GM19193 (cell line): Measurements from ENCODE around the gene RPTN.

ENCODE experiments used
- POLR2A ChIP-seq: IDR thresholded peaks from 4 replicates; pipeline ENCODE4 v1.6.1; 2011; ENCODE audit not compliant: insufficient read depth, insufficient read length; ENCODE audit errors: extremely low read depth

Gene RPTN, protein sequence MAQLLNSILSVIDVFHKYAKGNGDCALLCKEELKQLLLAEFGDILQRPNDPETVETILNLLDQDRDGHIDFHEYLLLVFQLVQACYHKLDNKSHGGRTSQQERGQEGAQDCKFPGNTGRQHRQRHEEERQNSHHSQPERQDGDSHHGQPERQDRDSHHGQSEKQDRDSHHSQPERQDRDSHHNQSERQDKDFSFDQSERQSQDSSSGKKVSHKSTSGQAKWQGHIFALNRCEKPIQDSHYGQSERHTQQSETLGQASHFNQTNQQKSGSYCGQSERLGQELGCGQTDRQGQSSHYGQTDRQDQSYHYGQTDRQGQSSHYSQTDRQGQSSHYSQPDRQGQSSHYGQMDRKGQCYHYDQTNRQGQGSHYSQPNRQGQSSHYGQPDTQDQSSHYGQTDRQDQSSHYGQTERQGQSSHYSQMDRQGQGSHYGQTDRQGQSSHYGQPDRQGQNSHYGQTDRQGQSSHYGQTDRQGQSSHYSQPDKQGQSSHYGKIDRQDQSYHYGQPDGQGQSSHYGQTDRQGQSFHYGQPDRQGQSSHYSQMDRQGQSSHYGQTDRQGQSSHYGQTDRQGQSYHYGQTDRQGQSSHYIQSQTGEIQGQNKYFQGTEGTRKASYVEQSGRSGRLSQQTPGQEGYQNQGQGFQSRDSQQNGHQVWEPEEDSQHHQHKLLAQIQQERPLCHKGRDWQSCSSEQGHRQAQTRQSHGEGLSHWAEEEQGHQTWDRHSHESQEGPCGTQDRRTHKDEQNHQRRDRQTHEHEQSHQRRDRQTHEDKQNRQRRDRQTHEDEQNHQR

DNA sequence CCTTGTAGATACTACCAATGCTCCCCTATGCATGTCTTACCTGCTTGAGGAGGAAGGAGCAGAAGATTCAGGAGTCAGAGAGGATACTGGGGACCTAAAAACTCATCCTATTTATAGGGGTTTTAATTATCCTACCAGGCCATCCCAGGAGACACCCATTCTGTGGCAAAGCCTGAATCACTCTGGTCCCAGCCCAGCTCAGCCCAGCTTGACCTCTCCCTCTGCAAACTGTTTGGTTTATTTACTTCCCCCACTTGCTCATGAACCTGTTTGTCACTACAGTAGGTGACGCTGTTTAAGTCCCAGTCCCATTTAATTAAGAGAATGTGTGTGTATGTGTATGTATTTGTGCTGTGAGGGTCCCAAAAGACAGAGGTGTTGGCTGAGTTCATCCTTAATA is at the start of gene RPTN:
Gene RPTN, minus strand, starts transcription at position 85 of the 400 bp plus-strand sequence. CDS start 1,339 bp downstream, outside the sequence.
- no peak for TF ChIP-seq POLR2A

DNA sequence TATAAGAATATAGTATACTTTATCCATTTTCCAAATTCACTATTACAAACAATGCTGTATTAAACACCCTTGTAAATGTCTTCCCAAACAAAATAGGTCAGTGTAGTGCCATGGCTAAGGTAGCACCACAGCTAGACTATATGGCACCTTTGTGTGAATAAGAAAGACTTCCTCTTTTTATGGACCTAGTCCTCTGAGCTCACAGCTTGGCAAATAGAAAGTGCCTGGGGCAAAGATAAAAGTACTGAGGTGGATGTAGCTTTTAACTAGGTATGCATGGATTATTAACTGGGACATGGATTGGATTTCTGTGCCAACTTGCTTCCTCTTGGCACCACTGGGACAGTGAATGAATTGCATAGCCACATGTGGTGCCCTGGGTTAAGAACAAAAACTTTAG is 40.0 kb upstream of the RPTN start:
- no peak for TF ChIP-seq POLR2A

DNA sequence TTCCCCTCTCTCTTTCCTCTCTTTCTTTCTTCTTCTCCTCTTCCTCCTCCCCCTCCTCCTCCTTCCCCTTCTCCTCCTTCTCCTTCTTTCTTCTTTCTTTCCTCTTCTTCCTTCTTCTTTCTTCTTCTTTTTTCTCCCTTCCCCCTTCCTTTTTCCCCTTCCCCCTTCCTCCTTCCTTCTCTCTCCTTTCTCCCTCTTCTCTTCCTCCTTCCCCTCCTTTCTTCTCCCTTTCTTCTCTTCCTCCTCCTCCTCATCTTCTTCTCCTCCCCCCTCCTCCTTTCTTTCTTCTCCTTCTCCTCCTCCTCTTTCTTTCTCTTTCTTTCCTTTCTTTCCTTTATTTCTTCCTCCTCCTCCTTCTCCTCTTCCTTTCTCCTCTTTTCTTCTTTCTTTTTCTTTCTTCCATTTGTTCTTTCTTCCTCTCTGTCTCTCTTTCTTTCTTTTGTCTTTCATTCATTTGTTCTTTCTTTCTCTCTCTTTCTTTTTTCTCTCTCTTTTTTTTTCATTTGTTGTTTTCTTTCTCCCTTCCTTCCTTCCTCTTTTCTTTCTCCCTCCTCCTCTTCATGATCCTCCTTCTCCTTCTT is 38.4 kb upstream of the RPTN start:
- TF ChIP-seq POLR2A = no peak

DNA sequence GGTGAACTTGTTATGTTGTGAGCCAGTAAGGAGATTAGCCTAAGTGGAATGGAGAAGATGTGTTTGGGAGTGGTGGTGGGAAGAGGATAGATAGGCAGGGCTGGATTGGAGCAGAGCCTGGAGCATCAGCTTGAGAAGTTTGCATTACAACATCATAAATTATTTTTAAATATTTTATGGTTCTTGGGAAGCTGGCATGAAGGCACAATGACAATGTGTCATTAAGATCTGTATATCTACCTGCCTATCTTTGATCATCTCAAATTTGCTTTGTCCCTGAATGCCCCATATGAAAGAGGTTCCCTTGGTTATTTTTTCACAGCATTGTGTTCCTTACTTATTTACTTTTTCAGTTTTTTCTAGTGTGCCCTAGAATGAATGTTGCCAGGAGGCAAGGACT is 32.7 kb upstream of the RPTN start:
- no peak for TF ChIP-seq POLR2A

DNA sequence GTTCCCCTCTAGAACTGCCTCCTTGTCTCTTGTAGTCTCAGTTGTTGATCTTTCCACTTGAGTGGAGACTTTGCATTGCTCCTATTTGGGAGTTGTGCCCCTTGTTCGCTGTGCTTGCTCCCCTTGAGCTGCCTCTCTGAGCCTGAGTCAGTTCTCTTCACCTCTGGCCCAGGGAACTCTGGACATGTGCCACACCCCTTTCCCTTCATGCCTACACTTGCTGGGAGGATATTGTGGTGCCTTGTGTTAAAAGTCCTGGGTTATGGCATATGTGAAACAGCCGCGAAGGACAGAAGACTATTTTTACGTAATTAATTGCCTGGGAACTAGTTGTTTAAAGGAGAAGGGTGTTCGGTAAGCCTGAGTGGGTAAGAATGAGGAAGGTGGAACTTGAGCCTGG is 32.2 kb upstream of the RPTN start:
- TF ChIP-seq POLR2A = no peak

DNA sequence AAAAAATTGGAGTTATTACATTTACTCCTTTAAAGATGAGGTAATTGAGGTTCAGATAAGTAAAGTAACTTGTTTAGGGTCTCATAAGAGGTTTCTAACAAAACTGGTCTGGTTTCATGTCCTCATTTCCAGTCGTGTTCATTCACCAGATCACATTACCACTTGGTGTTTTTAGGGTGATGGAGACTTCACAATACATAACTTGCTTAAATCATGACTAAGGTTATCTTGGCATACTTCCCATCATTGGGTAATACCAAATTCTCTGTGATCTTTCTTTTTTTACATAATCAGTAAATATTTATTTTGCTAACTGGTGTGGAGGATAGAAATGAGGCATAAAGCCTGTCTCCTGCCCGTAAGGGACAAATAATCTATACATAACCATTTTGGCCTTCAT is 31.6 kb upstream of the RPTN start:
- no peak for TF ChIP-seq POLR2A

DNA sequence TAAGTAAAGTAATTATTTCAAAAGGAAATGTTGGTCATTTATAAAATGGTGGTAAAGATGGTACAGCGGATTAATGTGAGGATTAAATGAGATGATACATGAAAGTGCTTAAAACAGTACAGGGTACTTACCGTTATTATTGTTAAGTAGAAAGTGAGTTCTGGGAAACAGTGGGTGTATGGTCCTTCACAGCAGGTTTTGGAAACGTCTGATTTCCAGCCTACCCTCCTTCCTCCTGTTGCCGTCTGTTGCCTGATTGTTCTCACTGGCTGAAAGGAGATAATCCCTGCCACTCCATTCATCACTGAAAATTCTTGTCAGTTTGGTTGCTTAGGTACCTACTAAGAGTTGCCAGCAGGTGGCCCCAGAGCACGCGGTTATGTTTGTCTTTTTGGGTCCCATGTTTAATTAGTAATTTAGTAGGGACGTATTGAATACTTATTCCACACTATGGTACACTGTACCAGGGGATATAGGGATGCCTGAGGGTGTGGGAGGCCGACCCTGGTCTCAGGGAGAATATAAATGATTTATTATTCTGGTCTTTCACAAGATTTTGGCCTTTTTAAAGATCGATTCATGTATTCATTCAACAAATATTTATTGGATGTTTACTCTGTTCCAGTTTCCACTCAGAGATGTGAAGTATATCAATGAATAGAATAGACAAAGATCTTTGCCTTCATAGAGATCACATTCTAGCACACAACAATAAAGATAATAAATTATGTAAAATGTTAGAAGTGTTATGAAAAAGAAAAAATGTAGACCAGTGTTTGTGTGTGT is 30.8 kb upstream of the RPTN start:
- no peak for TF ChIP-seq POLR2A

DNA sequence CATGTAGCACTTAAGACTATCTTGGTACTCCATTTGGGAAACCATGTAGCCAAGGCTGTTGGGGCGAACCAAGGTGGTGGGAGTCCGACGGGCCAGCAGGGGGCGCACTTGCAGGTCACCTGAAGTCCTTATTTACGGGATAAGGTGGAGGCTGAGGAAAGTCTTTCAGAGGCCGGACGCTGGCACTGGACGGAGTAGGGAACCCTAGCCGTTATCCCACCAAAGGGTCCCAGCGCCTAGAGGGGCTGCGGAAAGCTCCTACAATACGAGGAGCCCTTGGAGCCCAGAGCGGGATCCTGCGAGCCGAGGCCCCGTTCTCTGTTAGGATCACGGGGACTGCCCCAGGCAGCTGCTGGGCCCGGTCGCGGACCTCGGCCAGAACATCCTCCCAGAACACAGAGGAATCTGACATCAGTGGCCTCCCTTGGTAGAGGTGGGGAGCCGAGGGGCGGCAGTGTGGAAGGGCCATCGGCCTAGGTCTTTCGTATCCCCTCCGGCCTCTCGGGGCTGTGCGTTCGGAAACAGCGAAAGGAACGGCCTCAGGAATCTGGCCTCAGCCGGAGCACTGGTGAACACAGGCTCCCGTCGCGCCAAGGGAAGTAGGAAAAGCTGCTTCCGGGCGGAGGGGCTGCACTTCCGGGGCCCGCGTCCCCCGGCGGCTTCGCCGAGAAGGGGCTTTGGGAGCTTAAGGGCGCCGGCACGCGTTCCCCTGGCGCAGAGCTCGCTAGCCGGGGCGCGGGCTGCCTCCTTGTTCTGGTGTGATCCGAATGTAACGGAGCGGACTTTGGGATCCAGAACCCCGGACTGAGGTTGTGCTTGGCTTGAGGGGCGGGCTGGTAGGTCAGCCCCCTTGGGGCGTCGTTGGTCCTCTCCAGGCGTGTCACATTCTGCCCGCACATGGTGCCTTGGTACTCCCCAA is 29.9 kb upstream of the RPTN start:
- TF ChIP-seq POLR2A = no peak

DNA sequence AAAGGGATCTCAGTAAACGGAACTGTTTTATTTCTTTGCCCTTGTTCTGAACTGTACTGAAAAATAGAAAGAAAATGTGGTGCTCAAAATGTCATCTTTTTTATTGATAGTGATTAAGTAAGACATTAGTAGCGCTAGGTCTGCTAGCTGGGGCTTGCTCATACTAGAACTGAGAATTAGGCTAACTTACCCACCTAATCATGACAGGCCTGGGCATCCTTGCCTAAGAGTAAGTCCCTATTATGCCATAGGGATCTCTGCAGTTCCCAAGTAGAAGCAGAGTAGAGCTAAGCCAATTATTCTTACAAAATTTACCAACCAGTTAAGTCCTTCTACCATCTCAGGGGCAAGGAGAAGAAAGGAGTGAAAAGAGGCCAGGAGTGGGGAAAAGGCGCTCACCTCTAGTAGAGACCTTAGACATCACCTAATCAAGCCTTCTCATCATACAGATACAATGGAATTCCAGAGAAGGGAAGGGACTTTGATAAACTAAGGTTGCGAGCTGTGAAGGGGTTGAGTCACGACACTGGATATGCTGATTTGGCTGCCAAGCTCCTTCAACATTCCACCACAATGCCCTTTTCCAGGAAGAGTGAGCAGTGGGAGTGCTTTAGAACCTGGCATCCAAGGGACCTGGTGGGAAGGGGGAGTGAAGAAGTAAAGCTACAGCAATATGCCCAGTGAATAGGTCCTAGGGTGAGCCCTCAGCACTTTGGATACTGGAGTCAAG is 27.7 kb upstream of the RPTN start:
- no peak for TF ChIP-seq POLR2A

DNA sequence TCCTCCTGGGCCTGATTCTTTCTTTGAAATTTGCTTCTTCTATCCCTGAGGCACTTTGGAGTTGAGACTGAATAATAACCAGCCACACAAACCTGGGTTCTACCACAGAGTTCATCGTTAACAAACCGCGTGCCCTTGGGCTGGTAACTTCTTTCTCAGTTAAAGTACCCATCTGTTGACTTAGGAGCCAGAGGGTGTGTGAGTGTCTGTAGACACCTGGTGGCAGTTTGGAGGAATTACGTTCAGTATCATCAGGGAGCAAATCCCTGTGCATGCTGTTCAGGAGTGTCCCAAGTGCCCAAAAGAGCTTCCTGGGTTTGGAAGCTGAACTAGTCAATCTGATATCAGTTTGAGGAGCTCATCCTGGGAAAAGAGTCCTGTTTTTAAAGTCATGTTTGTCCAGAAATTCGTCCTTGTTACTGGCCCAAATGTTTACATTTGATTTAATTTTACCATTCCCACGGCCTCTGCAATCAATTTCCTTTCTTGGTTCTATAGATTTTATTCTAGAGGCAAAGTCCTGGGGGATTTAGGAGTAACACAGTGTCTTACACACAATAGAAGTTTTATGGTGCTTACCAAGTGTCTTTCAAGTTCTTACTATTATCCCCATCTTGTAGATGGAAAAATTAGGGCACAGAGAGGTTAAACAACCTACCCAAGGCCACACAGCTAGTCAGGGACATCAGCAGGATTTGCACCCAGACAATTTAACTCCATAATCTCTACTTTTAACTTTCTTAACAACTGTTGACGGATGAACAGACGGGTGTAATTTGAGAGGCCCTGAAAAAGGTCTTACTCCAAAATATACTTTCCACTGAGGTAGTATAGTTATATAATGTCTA is 26.7 kb upstream of the RPTN start:
- TF ChIP-seq POLR2A = no peak

DNA sequence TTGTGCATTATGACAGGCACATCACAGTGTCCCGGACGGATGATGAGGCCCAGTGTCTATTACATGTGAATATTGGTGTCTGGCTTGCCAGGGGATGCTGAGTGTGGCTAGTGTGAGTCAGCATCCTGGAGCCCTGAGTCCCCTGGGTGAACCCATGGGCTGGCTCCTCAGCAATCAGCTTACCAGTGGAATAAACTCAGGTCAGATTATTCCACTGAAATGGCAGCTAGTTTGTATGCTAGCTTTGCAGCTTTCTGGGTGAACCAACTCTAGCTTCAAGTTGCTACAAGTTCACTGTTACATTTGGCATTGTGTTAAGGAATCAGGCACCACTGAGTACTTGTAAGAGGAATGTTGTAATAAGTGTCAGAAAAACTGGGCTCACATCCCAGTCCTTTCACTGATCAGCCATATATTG is 23.9 kb upstream of the RPTN start:
- no peak for TF ChIP-seq POLR2A

DNA sequence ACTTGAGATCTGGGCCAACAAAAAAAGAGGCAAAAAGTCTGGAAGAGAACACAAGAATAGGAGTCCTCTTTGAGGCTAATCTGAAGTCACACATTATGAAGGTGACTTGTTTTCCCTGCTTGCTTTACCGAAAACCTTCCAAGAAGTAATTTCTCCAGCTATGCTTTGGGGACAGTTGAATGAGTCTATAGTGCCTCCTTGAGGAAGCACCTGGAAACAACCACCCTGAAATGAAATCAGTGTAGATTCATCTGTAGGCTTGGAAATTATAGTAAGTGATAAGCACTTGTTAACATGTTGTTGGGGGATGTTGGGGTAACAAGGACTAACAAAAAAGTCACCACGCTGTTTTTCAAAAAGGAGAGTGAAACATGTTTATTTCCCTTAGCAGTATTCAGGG is 23.4 kb upstream of the RPTN start:
- no peak for TF ChIP-seq POLR2A
